Central memory CD8-positive, alpha-beta T cell (primary cell): Measurements from ENCODE around the gene ULK4.
"Not testable (repeated sequence)": the region's sequence is repeated elsewhere in the genome, so short reads cannot be mapped to it uniquely, and the experiment has no call there.

Experiments
- ATAC-seq: fragments of 150-1000 bp; cut with Tn5 transposase; replicated peaks from 2 replicates; pipeline ENCODE4 v1.10.0; 2022; ENCODE audit warnings: mild to moderate bottlenecking, moderate FRiP score, moderate number of reproducible peaks; ENCODE audit not compliant: poor library complexity, severe bottlenecking; ENCODE audit errors: extremely low read depth
- DNase-seq, 2 donors: peaks; one replicate each; pipeline ENCODE4 v3.0.0; 2021; ENCODE audit warnings: low spot score in 2 of 2
- H3K27ac Mint-ChIP-seq: one replicate; pipeline ENCODE4 v1.8.0; 2022; ENCODE audit warnings: low read depth, mild to moderate bottlenecking, moderate library complexity, mixed read lengths
- H3K27me3 Mint-ChIP-seq: one replicate; pipeline ENCODE4 v1.8.0; 2022; ENCODE audit warnings: mixed read lengths
- H3K36me3 Mint-ChIP-seq: one replicate; pipeline ENCODE4 v1.8.0; 2022; ENCODE audit warnings: mild to moderate bottlenecking, moderate library complexity, mixed read lengths; ENCODE audit not compliant: insufficient read depth
- H3K4me1 Mint-ChIP-seq: one replicate; pipeline ENCODE4 v1.8.0; 2022; ENCODE audit warnings: mixed read lengths
- H3K4me3 Mint-ChIP-seq: one replicate; pipeline ENCODE4 v1.8.0; 2022; ENCODE audit warnings: mild to moderate bottlenecking, moderate library complexity, mixed read lengths
- H3K9me3 Mint-ChIP-seq: one replicate; pipeline ENCODE4 v1.8.0; 2022; ENCODE audit warnings: mixed read lengths

The ULK4 gene

DNA sequence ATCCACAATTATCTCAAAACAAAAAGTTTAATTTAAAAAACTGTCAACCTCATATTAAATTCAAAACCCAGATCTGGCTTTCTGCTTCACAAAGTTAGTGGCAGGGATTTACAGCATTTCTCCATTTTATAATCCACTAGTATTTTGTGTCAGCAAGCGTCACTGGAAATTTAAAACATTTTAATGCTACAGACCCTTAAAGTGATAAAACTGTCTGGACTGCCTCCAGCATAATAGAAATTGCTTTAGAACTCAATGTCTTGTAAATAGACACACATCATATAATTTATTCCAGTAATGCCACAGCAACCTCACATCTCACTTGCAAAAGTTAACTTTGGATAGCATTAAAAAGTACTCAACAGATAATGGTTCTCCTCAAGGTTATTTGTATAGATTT is 116.1 kb downstream of the ULK4 start:
- H3K4me3 Mint-ChIP-seq, result no peak overlapping the region
- H3K36me3 Mint-ChIP-seq, result no peaks in the 10 kb centered on the region
- no peak overlapping the region for H3K27ac Mint-ChIP-seq
- H3K4me1 Mint-ChIP-seq, result peaks cover 7% of the 10 kb centered on the region
- no peaks in the 10 kb centered on the region for H3K9me3 Mint-ChIP-seq
- no peaks in the 10 kb centered on the region for H3K27me3 Mint-ChIP-seq
- ATAC-seq (no peak), DNase-seq (no peak)

DNA sequence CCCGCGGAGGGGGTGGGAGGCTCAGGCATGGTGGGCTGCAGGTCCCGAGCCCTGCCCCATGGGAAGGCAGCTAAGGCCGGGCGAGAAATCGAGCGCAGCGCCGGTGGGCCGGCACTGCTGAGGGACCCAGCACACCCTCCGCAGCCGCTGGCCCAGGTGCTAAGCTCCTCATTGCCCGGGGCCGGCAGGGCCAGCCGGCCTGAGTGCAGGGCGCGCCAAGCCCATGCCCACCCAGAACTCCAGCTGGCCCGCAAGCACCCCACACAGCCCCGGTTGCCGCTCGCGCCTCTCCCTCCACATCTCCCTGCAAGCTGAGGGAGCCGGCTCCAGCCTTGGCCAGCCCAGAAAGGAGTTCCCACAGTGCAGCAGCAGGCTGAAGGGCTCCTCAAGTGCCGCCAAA is 117.6 kb downstream of the ULK4 start:
- not testable (repeated sequence) for H3K9me3 Mint-ChIP-seq, H3K4me1 Mint-ChIP-seq, H3K27ac Mint-ChIP-seq, H3K36me3 Mint-ChIP-seq, H3K27me3 Mint-ChIP-seq, ATAC-seq, DNase-seq, H3K4me3 Mint-ChIP-seq

GRCh38 chr3:41840936-41841668 is 120.8 kb downstream of the ULK4 start:
- not testable (repeated sequence) for H3K27me3 Mint-ChIP-seq, ATAC-seq, DNase-seq, H3K9me3 Mint-ChIP-seq, H3K4me1 Mint-ChIP-seq, H3K36me3 Mint-ChIP-seq, H3K27ac Mint-ChIP-seq, H3K4me3 Mint-ChIP-seq

DNA sequence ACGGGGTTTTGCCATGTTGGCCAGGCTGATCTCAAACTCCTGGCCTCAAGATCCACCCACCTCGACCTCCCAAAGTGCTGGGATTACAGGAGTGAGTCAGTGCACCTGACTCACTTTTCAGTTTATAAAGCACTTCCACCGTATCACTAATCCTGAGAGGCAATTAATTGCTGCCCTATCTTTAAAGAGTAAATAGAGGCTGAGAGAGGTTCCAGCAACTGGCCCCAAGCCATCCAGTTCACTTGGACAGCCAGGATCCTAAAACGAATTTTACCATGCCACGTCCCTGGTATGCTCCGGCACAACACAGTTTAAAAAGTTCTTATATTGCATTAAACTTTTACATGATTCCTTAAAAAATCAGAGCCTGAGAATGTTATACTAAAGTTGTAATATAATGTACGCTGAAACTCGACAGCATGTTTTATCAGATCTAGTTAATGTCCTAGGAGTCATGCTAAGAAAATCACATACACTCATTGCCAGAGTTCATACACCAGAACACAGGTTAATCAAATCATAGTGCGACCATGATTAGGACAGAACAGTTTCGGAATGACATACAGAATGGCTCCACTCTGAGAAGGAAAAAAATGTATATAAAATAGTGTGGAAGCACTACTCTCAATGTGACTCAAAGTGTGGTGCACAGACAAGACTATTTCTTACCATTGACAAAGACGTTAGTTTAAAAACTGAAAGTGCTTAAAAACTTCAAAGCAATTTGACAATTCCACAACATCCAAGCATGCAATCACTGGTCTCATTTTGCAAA is 125.4 kb downstream of the ULK4 start:
- no peaks in the 10 kb centered on the region for H3K36me3 Mint-ChIP-seq
- H3K27ac Mint-ChIP-seq, result no peak overlapping the region
- no peak for DNase-seq
- H3K27me3 Mint-ChIP-seq, result no peaks in the 10 kb centered on the region
- no peaks in the 10 kb centered on the region for H3K9me3 Mint-ChIP-seq
- H3K4me3 Mint-ChIP-seq, result no peak overlapping the region
- peaks cover 5% of the 10 kb centered on the region for H3K4me1 Mint-ChIP-seq
- no peak for ATAC-seq

DNA sequence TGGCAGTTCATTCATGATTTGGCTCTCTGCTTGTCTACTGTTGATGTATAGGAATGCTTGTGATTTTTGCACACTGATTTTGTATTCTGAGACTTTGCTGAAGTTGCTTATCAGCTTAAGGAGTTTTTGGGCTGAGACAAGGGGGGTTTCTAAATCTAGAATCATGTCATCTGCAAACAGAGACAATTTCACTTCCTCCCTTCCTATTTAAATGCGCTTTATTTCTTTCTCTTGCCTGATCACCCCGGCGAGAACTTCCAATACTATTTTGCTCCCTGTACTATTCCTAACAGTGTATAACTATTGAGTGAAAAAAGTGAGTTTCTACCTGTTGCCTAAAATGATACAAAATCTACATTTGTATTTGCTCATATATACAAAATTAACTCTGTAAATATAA is 128.3 kb downstream of the ULK4 start:
- Mint-ChIP-seq H3K4me1 (peaks cover 2% of the 10 kb centered on the region), H3K27me3 (no peaks in the 10 kb centered on the region), H3K9me3 (no peaks in the 10 kb centered on the region), H3K4me3 (no peak overlapping the region), H3K36me3 (no peaks in the 10 kb centered on the region), H3K27ac (no peak overlapping the region)
- ATAC-seq (no peak), DNase-seq (no peak)

DNA sequence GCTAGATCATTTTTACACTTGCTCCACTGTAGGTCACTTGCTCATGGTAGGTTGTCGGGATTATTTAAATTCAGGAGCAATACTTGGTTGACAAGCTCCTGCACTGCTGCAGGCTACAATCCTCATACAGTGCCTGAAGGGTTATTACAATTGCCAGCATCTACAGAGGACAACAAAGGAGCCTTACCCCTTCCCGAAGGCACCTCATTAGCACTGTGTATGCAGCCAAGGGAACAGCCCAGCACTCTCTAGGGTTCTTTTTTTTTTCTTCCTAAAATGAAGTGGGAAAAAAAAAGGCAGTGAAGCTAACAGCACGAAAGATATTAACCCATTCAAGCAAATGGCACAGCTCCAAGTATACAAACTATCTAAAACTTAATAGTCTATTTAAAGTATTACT is 142.7 kb downstream of the ULK4 start:
- H3K27me3 Mint-ChIP-seq, result no peaks in the 10 kb centered on the region
- DNase-seq (no peak), ATAC-seq (no peak)
- H3K4me3 Mint-ChIP-seq, result no peak overlapping the region
- peaks cover 3% of the 10 kb centered on the region for H3K36me3 Mint-ChIP-seq
- H3K9me3 Mint-ChIP-seq, result no peaks in the 10 kb centered on the region
- no peaks in the 10 kb centered on the region for H3K4me1 Mint-ChIP-seq
- no peak overlapping the region for H3K27ac Mint-ChIP-seq

DNA sequence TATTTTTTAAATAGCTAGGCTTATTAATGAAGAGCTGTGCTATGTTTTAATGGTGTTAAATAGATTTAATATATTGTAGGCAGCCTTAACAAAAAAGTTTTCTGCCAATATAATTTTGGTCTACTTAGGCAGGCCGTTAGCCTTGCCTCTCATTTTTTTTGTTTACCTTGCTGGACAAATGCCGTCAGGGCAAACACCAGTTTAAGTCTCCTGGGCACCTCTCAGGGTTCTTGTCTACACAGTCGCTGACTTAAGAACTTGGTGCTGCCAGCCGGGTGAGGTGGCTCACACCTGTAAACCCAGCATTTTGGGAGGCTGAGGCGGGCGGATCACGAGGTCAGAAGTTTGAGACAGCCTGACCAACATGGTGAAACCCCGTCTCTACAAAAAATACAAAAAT is 153.3 kb downstream of the ULK4 start:
- DNase-seq (no peak), ATAC-seq (no peak)
- Mint-ChIP-seq H3K27ac (no peak overlapping the region), H3K4me3 (no peak overlapping the region), H3K9me3 (no peaks in the 10 kb centered on the region), H3K4me1 (no peaks in the 10 kb centered on the region), H3K27me3 (no peaks in the 10 kb centered on the region), H3K36me3 (peaks cover 2% of the 10 kb centered on the region)

- no peak for ATAC-seq
- Mint-ChIP-seq H3K9me3 (no peaks in the 10 kb centered on the region), H3K4me3 (no peak overlapping the region), H3K4me1 (no peaks in the 10 kb centered on the region), H3K27me3 (no peaks in the 10 kb centered on the region), H3K36me3 (peaks cover 2% of the 10 kb centered on the region), H3K27ac (no peak overlapping the region)
- no peak for DNase-seq
Measured at GRCh38 chr3:41808152-41808551, 153.8 kb downstream of the ULK4 start.

DNA sequence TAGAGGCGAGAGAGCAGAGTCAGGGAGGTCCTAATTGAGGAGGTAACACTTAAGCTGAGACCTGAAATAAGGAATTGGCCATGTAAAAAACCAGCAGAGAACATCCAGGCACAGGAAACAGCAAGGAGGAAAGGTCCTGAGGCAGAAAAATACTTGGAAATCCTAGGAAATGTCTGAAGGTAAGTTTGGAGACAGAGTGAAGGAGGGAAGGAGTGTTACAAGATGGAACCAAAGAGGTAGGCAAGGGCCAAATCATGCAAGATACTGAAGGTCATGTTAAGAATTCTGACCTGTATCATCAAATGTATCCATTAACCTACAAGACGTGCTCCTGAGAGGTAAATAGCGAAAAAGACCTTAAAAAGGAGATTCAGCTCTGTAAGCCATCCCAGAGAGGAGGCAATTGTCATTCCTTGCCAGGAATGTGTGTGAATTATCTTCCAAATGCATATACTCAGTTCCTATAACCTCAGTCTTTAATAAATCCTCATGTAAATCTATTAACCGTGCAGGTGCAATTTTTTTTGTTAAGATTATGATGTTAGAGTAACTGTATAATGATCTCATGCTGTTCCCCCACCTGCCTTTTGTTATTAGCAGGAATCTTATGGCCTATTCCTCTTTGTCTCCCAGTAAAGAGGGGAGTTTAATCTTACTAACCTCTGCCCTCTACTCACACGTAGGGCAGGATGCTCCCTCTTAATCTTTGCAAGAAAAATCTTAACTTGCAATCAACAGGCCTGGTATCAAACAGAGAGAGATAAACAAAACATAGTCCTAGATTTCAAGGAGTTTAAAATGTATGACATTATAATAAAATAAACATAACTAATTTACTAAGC is 166.9 kb downstream of the ULK4 start:
- no peak overlapping the region for H3K4me3 Mint-ChIP-seq
- no peaks in the 10 kb centered on the region for H3K36me3 Mint-ChIP-seq
- no peaks in the 10 kb centered on the region for H3K27me3 Mint-ChIP-seq
- H3K27ac Mint-ChIP-seq, result no peak overlapping the region
- DNase-seq, result no peak
- H3K9me3 Mint-ChIP-seq, result no peaks in the 10 kb centered on the region
- ATAC-seq, result no peak
- H3K4me1 Mint-ChIP-seq, result no peaks in the 10 kb centered on the region

GRCh38 chr3:41792806-41793205 is 169.1 kb downstream of the ULK4 start:
- H3K36me3 Mint-ChIP-seq, result peaks cover 2% of the 10 kb centered on the region
- H3K27ac Mint-ChIP-seq, result no peak overlapping the region
- no peak for DNase-seq
- H3K9me3 Mint-ChIP-seq, result no peaks in the 10 kb centered on the region
- no peak for ATAC-seq
- H3K4me1 Mint-ChIP-seq, result no peaks in the 10 kb centered on the region
- no peak overlapping the region for H3K4me3 Mint-ChIP-seq
- no peaks in the 10 kb centered on the region for H3K27me3 Mint-ChIP-seq

DNA sequence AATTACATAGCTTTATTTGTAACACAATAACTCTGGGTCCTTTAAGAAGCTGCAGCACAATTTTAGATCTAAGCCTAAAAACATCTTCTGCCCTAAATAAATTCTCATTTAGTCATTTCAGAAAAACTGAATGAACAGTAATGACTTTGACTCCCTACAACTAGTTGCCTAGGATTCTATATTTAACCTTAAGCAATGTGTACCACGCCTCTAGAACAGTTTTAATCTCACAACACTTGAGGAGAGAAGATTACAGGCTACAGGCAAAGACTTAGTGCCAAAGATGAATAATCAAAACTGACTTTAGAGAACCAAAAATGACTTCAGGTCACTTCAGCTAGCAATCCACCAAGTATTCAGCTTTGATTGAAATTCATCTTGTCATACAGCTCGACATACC is 192.8 kb downstream of the ULK4 start:
- ATAC-seq (no peak), DNase-seq (no peak)
- Mint-ChIP-seq H3K9me3 (no peaks in the 10 kb centered on the region), H3K36me3 (peaks cover 2% of the 10 kb centered on the region), H3K27ac (no peak overlapping the region), H3K4me3 (no peak overlapping the region), H3K27me3 (no peaks in the 10 kb centered on the region), H3K4me1 (no peaks in the 10 kb centered on the region)

- ATAC-seq (no peak), DNase-seq (no peak)
- Mint-ChIP-seq H3K27me3 (no peaks in the 10 kb centered on the region), H3K27ac (no peak overlapping the region), H3K4me3 (no peak overlapping the region), H3K36me3 (peaks cover 2% of the 10 kb centered on the region), H3K9me3 (no peaks in the 10 kb centered on the region), H3K4me1 (no peaks in the 10 kb centered on the region)
Measured at GRCh38 chr3:41768363-41768762, 193.5 kb downstream of the ULK4 start.
